Peyer's patch (tissue), 4 donors: ENCODE data around the gene NPS. TPM values are rescaled to one million over a fixed set of nuclear protein-coding genes. Genes with fewer than 3 reads are reported as not detected.

Experiments
- DNase-seq, 3 donors: peaks; one replicate each; pipeline ENCODE4 v3.0.0-alpha.2; 2017 to 2019
- H3K27ac ChIP-seq, 4 donors: fragments of 200-600 bp; sonication (generic); one replicate each; pipeline ENCODE4 v1.5.1; 2016 to 2019
- H3K27me3 ChIP-seq, 2 donors: fragments of 200-600 bp; sonication (generic); one replicate each; pipeline ENCODE4 v1.5.1; 2019
- H3K36me3 ChIP-seq, 3 donors: fragments of 200-600 bp; sonication (generic); one replicate each; pipeline ENCODE4 v1.5.1; 2016 to 2019
- H3K4me1 ChIP-seq, 4 donors: fragments of 200-600 bp; sonication (generic); one replicate each; pipeline ENCODE4 v1.5.1; 2016 to 2019
- H3K4me3 ChIP-seq, 4 donors: fragments of 200-600 bp; sonication (generic); 1 replicate in 3 of 4; 2 replicates in 1 of 4; pipeline ENCODE4 v1.5.1; 2016 to 2019; ENCODE audit warnings: mild to moderate bottlenecking in 1 of 4
- H3K9me3 ChIP-seq, 4 donors: fragments of 200-600 bp; sonication (generic); one replicate each; pipeline ENCODE4 v1.5.1; 2016 to 2019; ENCODE audit warnings: mild to moderate bottlenecking in 1 of 4
- CTCF ChIP-seq, 6 experiments: fragments of 450-650 bp in 4 of 6; fragments of 200-600 bp in 2 of 6; sonication (generic) in 1 of 6; IDR thresholded peaks; one replicate each; pipeline ENCODE4 v1.5.1; 2017 to 2019; ENCODE audit warnings: antibody characterized with exemption in 6 of 6, mild to moderate bottlenecking in 3 of 6, moderate library complexity in 1 of 6
- POLR2A ChIP-seq, 2 donors: fragments of 450-650 bp; IDR thresholded peaks; one replicate each; pipeline ENCODE4 v1.5.1; 2017; ENCODE audit warnings: antibody characterized with exemption in 2 of 2, mild to moderate bottlenecking in 2 of 2, moderate library complexity in 2 of 2
- total RNA-seq, 4 donors: library from RNA; depleted of rRNA; stranded (reverse); fragments of >200 nt; gene quantifications; one replicate each; pipeline ENCODE4 v1.1.0, GENCODE V29; 2016

The NPS gene
- total RNA-seq, 4 donors from 2014 or later: not detected

GRCh38 chr10:127537924-127538323 is 11.2 kb upstream of the NPS start:
- H3K4me3 ChIP-seq: no peak overlapping the region
- H3K27me3 ChIP-seq: no peaks in the 10 kb centered on the region
- H3K27ac ChIP-seq: no peak overlapping the region
- H3K36me3 ChIP-seq: no peaks in the 10 kb centered on the region
- no peak for DNase-seq
- TF ChIP-seq POLR2A (IDR thresholded peaks at IDR 0.05): no peak
- H3K9me3 ChIP-seq: no peaks in the 10 kb centered on the region
- no peaks in the 10 kb centered on the region for H3K4me1 ChIP-seq

- no peaks in the 10 kb centered on the region for H3K4me1 ChIP-seq
- TF ChIP-seq CTCF (IDR thresholded peaks at IDR 0.05): no peak
- no peak for TF ChIP-seq POLR2A (IDR thresholded peaks at IDR 0.05)
- no peak overlapping the region for H3K4me3 ChIP-seq
- H3K36me3 ChIP-seq: no peaks in the 10 kb centered on the region
- no peak for DNase-seq
- no peaks in the 10 kb centered on the region for H3K27me3 ChIP-seq
- no peak overlapping the region for H3K27ac ChIP-seq
- no peaks in the 10 kb centered on the region for H3K9me3 ChIP-seq
Measured at GRCh38 chr10:127548022-127548421, 1.1 kb upstream of the NPS start.

GRCh38 chr10:127550861-127551260 is 1.8 kb downstream of the NPS start:
- Histone ChIP-seq H3K4me1 (no peaks in the 10 kb centered on the region), H3K36me3 (no peaks in the 10 kb centered on the region), H3K4me3 (no peak overlapping the region), H3K9me3 (no peaks in the 10 kb centered on the region), H3K27me3 (no peaks in the 10 kb centered on the region), H3K27ac (no peak overlapping the region)
- no peak for DNase-seq
- TF ChIP-seq CTCF (IDR thresholded peaks at IDR 0.05): no peak
- TF ChIP-seq POLR2A (IDR thresholded peaks at IDR 0.05): no peak

GRCh38 chr10:127552446-127552845 is 3.3 kb downstream of the NPS start:
- no peaks in the 10 kb centered on the region for H3K36me3 ChIP-seq
- no peaks in the 10 kb centered on the region for H3K27me3 ChIP-seq
- DNase-seq: no peak
- no peak overlapping the region for H3K4me3 ChIP-seq
- no peaks in the 10 kb centered on the region for H3K9me3 ChIP-seq
- H3K4me1 ChIP-seq: no peaks in the 10 kb centered on the region
- TF ChIP-seq CTCF (IDR thresholded peaks at IDR 0.05) (no peak), POLR2A (IDR thresholded peaks at IDR 0.05) (no peak)
- no peak overlapping the region for H3K27ac ChIP-seq

GRCh38 chr10:127553417-127553816 is 4.3 kb downstream of the NPS start:
- Histone ChIP-seq H3K9me3 (no peaks in the 10 kb centered on the region), H3K4me1 (no peaks in the 10 kb centered on the region), H3K27me3 (no peaks in the 10 kb centered on the region), H3K27ac (no peak overlapping the region), H3K4me3 (no peak overlapping the region), H3K36me3 (no peaks in the 10 kb centered on the region)
- TF ChIP-seq POLR2A (IDR thresholded peaks at IDR 0.05): no peak
- TF ChIP-seq CTCF (IDR thresholded peaks at IDR 0.05): no peak
- no peak for DNase-seq

- no peaks in the 10 kb centered on the region for H3K4me1 ChIP-seq
Measured at GRCh38 chr10:127556916-127557315, 7.8 kb downstream of the NPS start.

More at GRCh38 chr10:127556916-127557315, 7.8 kb downstream of the NPS start:
- Histone ChIP-seq H3K27me3 (no peaks in the 10 kb centered on the region), H3K27ac (no peak overlapping the region), H3K9me3 (no peaks in the 10 kb centered on the region), H3K4me3 (no peak overlapping the region), H3K36me3 (no peaks in the 10 kb centered on the region)
- no peak for DNase-seq
- TF ChIP-seq POLR2A (IDR thresholded peaks at IDR 0.05) (no peak), CTCF (IDR thresholded peaks at IDR 0.05) (no peak)
